Erythroblast (primary cell): ENCODE results near the gene GCLC.

Experiments
- GATA1 ChIP-seq: IDR thresholded peaks from 2 replicates; pipeline ENCODE4 v1.6.1; 2011; ENCODE audit warnings: low read depth, mild to moderate bottlenecking, control low read depth, low read length, moderate library complexity
- POLR2A ChIP-seq: IDR thresholded peaks from 2 replicates; pipeline ENCODE4 v1.6.1; 2011; ENCODE audit warnings: mild to moderate bottlenecking, low read length

DNA sequence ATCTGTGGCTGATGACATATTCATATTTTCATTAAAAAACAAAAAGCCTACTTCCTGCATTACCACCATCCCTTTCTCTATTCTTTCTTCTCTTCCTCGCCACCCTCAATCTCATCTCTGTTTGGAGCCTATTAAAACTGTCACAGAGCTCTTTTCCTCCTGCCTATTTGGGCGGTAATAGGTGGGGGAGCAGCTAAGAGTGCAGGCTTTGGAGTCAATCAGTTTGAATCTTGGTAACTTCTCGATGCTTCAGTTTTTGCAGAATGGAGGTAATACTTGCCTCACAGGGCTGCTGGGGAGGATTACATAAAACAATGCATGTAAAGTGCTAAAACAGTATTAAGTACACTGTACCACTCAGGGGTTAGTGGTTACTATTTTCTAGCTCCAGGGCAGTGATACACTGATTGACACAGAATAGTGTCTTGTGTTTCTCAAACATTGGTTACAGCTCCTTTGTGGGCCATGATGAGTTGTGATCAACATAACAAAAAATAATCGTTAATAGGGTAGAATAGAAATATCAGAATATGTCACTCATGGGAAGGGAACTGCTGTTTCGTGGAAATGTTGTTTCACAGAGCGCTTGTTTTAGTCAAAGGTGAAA lies 14.0 kb downstream of the GCLC start:
- TF ChIP-seq POLR2A (no peak), GATA1 (no peak)
